CD4-positive, alpha-beta T cell (primary cell): ENCODE results near the gene ZNRF3. TPM values are rescaled to one million over a fixed set of nuclear protein-coding genes. Genes with fewer than 3 reads are reported as not detected.

Source experiments
- ATAC-seq: fragments of 200-7000 bp; cut with Tn5 transposase; one replicate; pipeline ENCODE4 v1.10.0; 2022; ENCODE audit warnings: mild to moderate bottlenecking; ENCODE audit not compliant: poor library complexity
- CTCF ChIA-PET: fragments of 350-600 bp; sonication (Branson Sonifier 250); formaldehyde crosslinking; loops from one replicate; lab custom pipeline; 2021; ENCODE audit warnings: antibody characterized with exemption, inconsistent platforms; lab: Charles Lee
- POLR2A ChIA-PET: fragments of 350-600 bp; sonication (Branson Sonifier 250); formaldehyde crosslinking; loops from one replicate; lab custom pipeline; 2021; ENCODE audit warnings: antibody characterized with exemption, inconsistent platforms; lab: Charles Lee
- DNase-seq, 14 experiments: peaks; one replicate each; pipeline ENCODE4 v3.0.0-alpha.2; 2013 to 2020; ENCODE audit warnings: mixed read lengths in 2 of 14
- H3K27ac ChIP-seq, 2 donors: one replicate each; pipeline versions ENCODE4 v1.5.1 to v1.7.0; 2013; ENCODE audit warnings: low read length in 2 of 2, low read depth in 1 of 2, mild to moderate bottlenecking in 1 of 2
- H3K27me3 ChIP-seq, 2 experiments: 1 replicate in 1 of 2; 2 replicates in 1 of 2; pipeline versions ENCODE4 v1.6.1 to v1.7.0; 2013; ENCODE audit warnings: low read length in 2 of 2, control low read depth in 1 of 2, mild to moderate bottlenecking in 1 of 2, moderate library complexity in 1 of 2; ENCODE audit not compliant: insufficient read depth in 2 of 2, control insufficient read depth in 1 of 2
- H3K36me3 ChIP-seq: one replicate; pipeline ENCODE4 v1.6.1; 2013; ENCODE audit warnings: low read length, control low read depth; ENCODE audit not compliant: insufficient read depth
- H3K4me1 ChIP-seq: one replicate; pipeline ENCODE4 v1.6.1; 2013; ENCODE audit warnings: low read length, control low read depth; ENCODE audit not compliant: insufficient read depth
- H3K4me3 ChIP-seq: one replicate; pipeline ENCODE4 v1.5.1; 2013; ENCODE audit warnings: mild to moderate bottlenecking, low read length, moderate library complexity
- H3K9me3 ChIP-seq, 2 experiments: 1 replicate in 1 of 2; 2 replicates in 1 of 2; pipeline versions ENCODE4 v1.6.1 to v1.7.0; 2013; ENCODE audit warnings: low read length in 2 of 2, mild to moderate bottlenecking in 2 of 2, control low read depth in 1 of 2, moderate library complexity in 1 of 2; ENCODE audit not compliant: control insufficient read depth in 1 of 2, insufficient read depth in 1 of 2
- H3K27ac Mint-ChIP-seq: one replicate; pipeline ENCODE4 v1.8.0; 2020; ENCODE audit warnings: mixed read lengths
- H3K27me3 Mint-ChIP-seq: one replicate; pipeline ENCODE4 v1.8.0; 2021; ENCODE audit warnings: mixed read lengths
- H3K36me3 Mint-ChIP-seq: one replicate; pipeline ENCODE4 v1.8.0; 2021; ENCODE audit warnings: low read depth, mixed read lengths
- H3K4me1 Mint-ChIP-seq: one replicate; pipeline ENCODE4 v1.8.0; 2021; ENCODE audit warnings: low read depth, mixed read lengths
- H3K4me3 Mint-ChIP-seq: one replicate; pipeline ENCODE4 v1.8.0; 2020; ENCODE audit warnings: mild to moderate bottlenecking, mixed read lengths
- H3K9me3 Mint-ChIP-seq: one replicate; pipeline ENCODE4 v1.8.0; 2020; ENCODE audit warnings: mixed read lengths
- CTCF ChIP-seq: fragments of 200-600 bp; IDR thresholded peaks from one replicate; pipeline ENCODE4 v1.8.0; 2022; ENCODE audit warnings: antibody characterized with exemption, mild to moderate bottlenecking
- intact Hi-C, 2 experiments: fragments of 100-400 bp; cut with DNase I in 1 of 2; cut with micrococcal nuclease in 1 of 2; formaldehyde crosslinking; loops; one replicate each; pipeline versions ENCODE4 v1.15.1 to v1.9.0; 2023 to 2025; cut with DNase I, micrococcal nuclease
- total RNA-seq, 174 experiments: library from RNA in 2 of 174; stranded (reverse) in 2 of 174; gene quantifications; one replicate each; pipeline ENCODE4 v1.2.3 and lab custom pipeline; 2021 to 2026

Gene ZNRF3
- total RNA-seq, 2 experiments from 2014 or later = 0.38 to 0.61 TPM

GRCh38 chr22:28978158-28978557, 94.8 kb downstream of the ZNRF3 start:
- intact Hi-C loops = no loop called here
- Histone ChIP-seq H3K27me3 (peaks cover 15 to 18% of the 10 kb centered on the region in 2 experiments), H3K9me3 (no peaks in the 10 kb centered on the region), H3K36me3 (no peaks in the 10 kb centered on the region), H3K4me1 (no peaks in the 10 kb centered on the region), H3K4me3 (no peak overlapping the region), H3K27ac (no peak overlapping the region)
- no peak for DNase-seq
- TF ChIP-seq CTCF = no peak
- ChIA-PET CTCF (no interaction called here), POLR2A (no interaction called here)
- Mint-ChIP-seq H3K27me3 (peaks cover 58% of the 10 kb centered on the region), H3K4me1 (no peaks in the 10 kb centered on the region), H3K9me3 (no peaks in the 10 kb centered on the region), H3K4me3 (no peak overlapping the region), H3K27ac (no peak overlapping the region), H3K36me3 (no peaks in the 10 kb centered on the region)
- ATAC-seq = no peak

GRCh38 chr22:28978863-28979796, 95.8 kb downstream of the ZNRF3 start:
- ChIA-PET POLR2A (no interaction called here), CTCF (no interaction called here)
- H3K27ac ChIP-seq = no peak overlapping the region
- peaks cover 15 to 18% of the 10 kb centered on the region in 2 experiments for H3K27me3 ChIP-seq
- no peak overlapping the region for H3K27ac Mint-ChIP-seq
- peaks cover 61% of the 10 kb centered on the region for H3K27me3 Mint-ChIP-seq
- H3K36me3 Mint-ChIP-seq = no peaks in the 10 kb centered on the region
- H3K36me3 ChIP-seq = no peaks in the 10 kb centered on the region
- intact Hi-C loops = no loop called here
- DNase-seq (no peak), ATAC-seq (no peak)
- H3K9me3 ChIP-seq = no peaks in the 10 kb centered on the region
- no peaks in the 10 kb centered on the region for H3K9me3 Mint-ChIP-seq
- no peak overlapping the region for H3K4me3 Mint-ChIP-seq
- no peaks in the 10 kb centered on the region for H3K4me1 ChIP-seq
- no peak overlapping the region for H3K4me3 ChIP-seq
- no peak for TF ChIP-seq CTCF
- no peaks in the 10 kb centered on the region for H3K4me1 Mint-ChIP-seq

- no peaks in the 10 kb centered on the region for H3K36me3 ChIP-seq
- no peak for DNase-seq
- no peak overlapping the region for H3K4me3 Mint-ChIP-seq
- no peaks in the 10 kb centered on the region for H3K4me1 Mint-ChIP-seq
- no peaks in the 10 kb centered on the region for H3K36me3 Mint-ChIP-seq
- H3K27ac Mint-ChIP-seq = no peak overlapping the region
- intact Hi-C loops = no loop called here
- peaks cover 59% of the 10 kb centered on the region for H3K27me3 Mint-ChIP-seq
- ChIA-PET POLR2A (no interaction called here), CTCF (no interaction called here)
- TF ChIP-seq CTCF = no peak
- H3K9me3 ChIP-seq = peaks cover 0 to 6% of the 10 kb centered on the region in 2 experiments
- H3K27ac ChIP-seq = no peak overlapping the region
- peaks cover 2% of the 10 kb centered on the region for H3K9me3 Mint-ChIP-seq
- no peak overlapping the region for H3K4me3 ChIP-seq
- no peaks in the 10 kb centered on the region for H3K4me1 ChIP-seq
- no peak for ATAC-seq
- peaks cover 15 to 18% of the 10 kb centered on the region in 2 experiments for H3K27me3 ChIP-seq
These were observed 97.0 kb downstream of the ZNRF3 start for GRCh38 chr22:28980326-28980725.
